IMR-90 (cell line): ENCODE results near the gene MUC5AC.

Source experiments
- BHLHE40 ChIP-seq: fragments of 150-350 bp; IDR thresholded peaks from 2 replicates; pipeline ENCODE4 v1.6.1; 2016; ENCODE audit warnings: mild to moderate bottlenecking, low read depth, low read length
- CEBPB ChIP-seq: IDR thresholded peaks from 2 replicates; pipeline ENCODE4 v1.6.1; 2012; ENCODE audit warnings: low read depth, low read length, improper control_type of control experiment
- CTCF ChIP-seq: conservative IDR thresholded peaks from 2 replicates; pipeline ENCODE4 v1.5.1; 2012; ENCODE audit warnings: mild to moderate bottlenecking, low read depth, low read length, improper control_type of control experiment
- FOS ChIP-seq: fragments of 150-350 bp; IDR thresholded peaks from 2 replicates; pipeline ENCODE4 v1.6.1; 2016; ENCODE audit warnings: low read depth, low read length
- MAZ ChIP-seq: IDR thresholded peaks from 2 replicates; pipeline ENCODE4 v1.6.1; 2012; ENCODE audit warnings: low read depth, mild to moderate bottlenecking, low read length, improper control_type of control experiment, moderate library complexity, borderline replicate concordance
- MXI1 ChIP-seq: IDR thresholded peaks from 2 replicates; pipeline ENCODE4 v1.6.1; 2012; ENCODE audit warnings: low read depth, mild to moderate bottlenecking, low read length, moderate library complexity, borderline replicate concordance
- POLR2A ChIP-seq: IDR thresholded peaks from 2 replicates; pipeline ENCODE4 v1.6.1; 2012; ENCODE audit warnings: mild to moderate bottlenecking, low read depth, low read length
- RAD21 ChIP-seq: IDR thresholded peaks from 2 replicates; pipeline ENCODE4 v1.6.1; 2012; ENCODE audit warnings: low read length, improper control_type of control experiment
- RCOR1 ChIP-seq: IDR thresholded peaks from 2 replicates; pipeline ENCODE4 v1.6.1; 2012; ENCODE audit warnings: mild to moderate bottlenecking, low read length, improper control_type of control experiment; ENCODE audit not compliant: insufficient replicate concordance
- RFX5 ChIP-seq: IDR thresholded peaks from 2 replicates; pipeline ENCODE4 v1.8.0; 2012; ENCODE audit warnings: low read depth, mild to moderate bottlenecking, low read length, moderate library complexity

GRCh38 chr11:1163321-1163910, 5.7 kb downstream of the MUC5AC start:
- TF ChIP-seq RCOR1 = no peak
- TF ChIP-seq CTCF = no peak
- TF ChIP-seq CEBPB = no peak
- no peak for TF ChIP-seq POLR2A
- no peak for TF ChIP-seq MAZ
- TF ChIP-seq RAD21 = no peak
- no peak for TF ChIP-seq FOS
- no peak for TF ChIP-seq MXI1
- TF ChIP-seq RFX5 = no peak
- TF ChIP-seq BHLHE40 = no peak
